NCI-H2196 (cell line): Measurements from ENCODE around the gene CLIP4.
"Not testable (repeated sequence)": the region's sequence is repeated elsewhere in the genome, so short reads cannot be mapped to it uniquely, and the experiment has no call there.

Experiments used
- DNase-seq: peaks from one replicate; lab custom pipeline; 2025; ENCODE audit not compliant: unreplicated experiment; lab: John Stamatoyannopoulos, UW

The CLIP4 gene

DNA sequence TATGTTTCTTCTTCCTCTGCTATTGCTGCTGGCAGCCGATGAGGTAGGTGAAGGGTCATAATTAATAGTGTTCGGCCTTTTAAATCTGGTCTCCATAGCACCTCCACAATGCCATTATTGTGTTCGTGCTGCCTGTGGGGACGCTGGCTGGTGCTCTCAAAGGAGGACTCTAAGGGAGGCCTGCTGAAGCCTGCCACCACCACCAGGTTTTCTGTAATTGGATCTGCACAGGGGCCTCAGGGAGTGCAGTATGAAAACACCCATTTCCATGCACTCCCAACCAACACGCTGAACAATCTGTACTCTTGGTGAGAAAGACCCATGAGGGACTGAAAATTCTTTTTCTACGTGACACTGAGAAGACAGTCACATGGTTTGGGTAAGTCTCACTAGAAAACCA is 17.6 kb upstream of the CLIP4 start:
- DNase-seq, result no peak

DNA sequence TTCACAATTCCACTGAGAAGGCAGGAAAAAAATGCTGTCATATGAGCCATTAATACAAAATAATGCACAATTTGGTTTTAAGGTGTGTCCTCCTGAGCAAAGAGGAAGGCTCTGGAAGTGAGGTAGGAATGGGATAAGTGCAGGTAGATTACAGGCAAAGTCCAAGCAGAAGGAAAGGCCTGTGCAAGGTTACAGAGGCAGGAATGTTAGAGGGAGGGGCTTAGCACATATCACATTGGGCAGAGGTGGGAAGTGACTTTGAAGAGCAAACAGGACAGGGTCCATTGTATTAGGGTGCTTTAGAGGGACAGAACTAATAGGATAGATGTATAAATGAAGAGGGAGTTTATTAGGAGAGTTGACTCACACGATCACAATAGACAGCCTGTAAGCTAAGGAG is 14.7 kb upstream of the CLIP4 start:
- no peak for DNase-seq

DNA sequence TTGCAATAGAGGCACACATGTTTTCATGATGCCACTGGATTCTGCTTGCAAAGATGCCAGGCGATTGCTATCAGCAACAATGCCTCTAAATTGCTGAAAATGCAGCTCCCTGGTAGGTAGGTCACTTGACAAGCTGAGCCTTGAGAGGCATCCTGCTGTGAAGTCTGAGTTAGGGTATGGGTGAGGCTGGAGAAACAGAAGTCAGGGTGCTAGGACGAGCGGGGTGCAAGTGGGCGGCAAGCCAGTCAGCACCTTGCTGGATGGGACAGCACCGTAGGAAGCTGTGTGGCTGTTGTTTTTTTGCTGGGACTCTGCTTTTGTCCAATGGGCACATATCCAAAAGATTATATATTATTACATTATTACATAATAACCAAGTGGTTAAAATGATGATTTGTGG is 10.5 kb upstream of the CLIP4 start:
- DNase-seq, result no peak

DNA sequence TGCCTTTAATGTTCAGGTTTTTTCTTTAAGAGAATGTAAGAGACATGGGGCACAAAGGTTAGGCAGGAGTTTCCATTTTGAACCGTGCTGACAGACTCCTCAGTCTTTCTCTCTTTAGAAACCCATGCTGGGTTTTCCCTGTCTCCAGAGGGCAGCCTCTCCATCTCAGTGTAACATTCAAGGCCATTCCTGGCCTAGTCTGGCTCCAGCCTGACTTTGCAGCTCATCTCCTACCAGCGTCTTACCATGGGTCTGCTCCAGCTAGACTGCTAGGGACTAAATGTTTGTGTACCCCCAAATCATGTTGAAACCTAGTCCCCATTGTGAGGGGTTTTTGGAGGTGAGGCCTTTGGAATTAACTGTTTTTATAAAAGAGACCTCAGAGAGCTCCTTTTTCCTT is 9.8 kb upstream of the CLIP4 start:
- no peak for DNase-seq

DNA sequence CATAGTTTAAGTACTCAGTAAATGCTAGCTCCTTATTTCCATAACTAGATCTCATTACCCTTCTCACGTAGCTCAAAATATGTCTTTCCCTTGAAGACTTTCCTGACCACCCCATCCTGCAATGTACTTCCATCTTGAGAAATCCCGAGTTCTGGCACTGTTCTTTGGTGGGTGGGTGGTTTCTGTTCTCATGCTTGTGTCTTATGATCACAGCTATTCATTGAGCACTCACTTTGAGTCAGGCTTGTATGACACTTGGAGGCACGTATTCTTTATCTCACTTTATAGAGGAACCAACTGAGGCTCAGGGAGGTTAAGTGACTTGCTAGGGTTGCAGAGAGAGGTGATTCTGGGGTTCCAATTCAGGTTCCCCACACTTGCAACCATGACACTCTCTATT is 9.0 kb upstream of the CLIP4 start:
- DNase-seq, result no peak

DNA sequence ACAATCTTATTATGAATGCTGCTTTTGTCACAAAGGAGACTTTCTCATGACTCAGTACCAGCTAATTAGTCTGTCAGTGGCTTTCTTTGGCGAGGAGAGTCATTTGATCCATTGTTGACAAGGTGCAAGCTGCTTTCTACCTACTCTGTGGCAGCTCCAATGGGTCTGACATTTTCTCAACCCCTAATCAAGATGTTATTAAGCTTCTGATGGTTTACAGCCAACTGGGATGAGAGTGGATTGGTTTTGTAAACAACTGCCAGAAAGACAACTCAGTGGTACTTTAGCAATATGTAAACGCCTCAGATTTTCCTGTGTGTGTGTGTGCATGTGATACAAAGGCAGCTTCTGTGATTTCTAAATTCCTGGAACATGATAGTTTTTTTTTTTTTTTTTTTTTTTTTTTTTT is 8.2 kb upstream of the CLIP4 start:
- no peak for DNase-seq

DNA sequence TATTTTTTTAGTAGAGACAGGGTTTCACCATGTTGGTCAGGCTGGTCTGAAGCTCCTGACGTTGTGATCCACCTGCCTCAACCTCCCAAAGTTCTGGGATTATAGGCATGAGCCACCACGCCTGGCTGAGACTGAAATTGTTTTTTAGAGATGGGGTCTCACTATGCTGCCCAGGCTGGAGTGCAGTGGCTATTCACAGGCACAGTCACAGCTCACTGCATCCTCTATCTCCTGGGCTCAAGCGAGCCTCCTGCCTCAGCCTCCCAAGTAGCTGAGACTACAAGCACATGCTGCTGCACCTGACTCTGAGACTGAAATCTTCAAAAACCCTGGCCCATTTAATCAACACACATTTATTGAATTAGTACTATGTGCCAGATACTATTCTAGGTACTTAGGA is 7.7 kb upstream of the CLIP4 start:
- not testable (repeated sequence) for DNase-seq

DNA sequence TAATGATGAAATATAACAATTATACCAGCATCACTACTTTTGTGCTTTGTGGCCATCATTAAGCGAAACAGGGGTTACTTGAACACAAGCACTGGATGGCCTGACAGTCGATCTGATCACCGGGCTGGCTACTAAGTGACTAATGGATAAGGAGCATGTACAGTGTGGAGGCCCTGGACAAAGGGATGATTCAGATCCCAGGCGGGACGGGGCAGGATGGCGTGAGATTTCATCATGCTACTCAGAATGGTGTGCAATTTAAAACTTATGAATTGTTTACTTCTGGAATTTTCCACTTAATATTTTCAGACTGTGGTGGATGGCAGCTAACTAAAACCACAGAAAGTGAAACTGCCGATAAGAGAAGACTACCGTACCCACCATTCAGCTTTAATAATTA is 7.0 kb upstream of the CLIP4 start:
- DNase-seq, result no peak

DNA sequence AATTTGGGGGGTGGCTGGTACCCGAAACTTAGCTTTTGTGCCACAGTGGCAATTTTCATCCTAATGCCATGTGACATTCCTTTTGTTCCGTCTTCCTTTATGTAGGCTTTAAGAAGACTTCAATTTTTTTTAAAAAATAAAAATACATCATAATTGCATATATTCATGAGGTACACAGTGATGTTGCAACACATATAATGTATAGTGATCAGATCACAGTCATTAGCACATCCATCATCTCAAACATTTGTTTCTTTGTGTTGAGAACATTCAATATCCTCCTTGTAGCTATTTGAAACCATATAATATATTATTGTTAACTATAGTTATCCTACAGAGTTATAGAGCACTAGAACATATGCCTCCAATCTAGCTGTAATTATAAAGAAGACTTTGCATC is 6.0 kb upstream of the CLIP4 start:
- no peak for DNase-seq

DNA sequence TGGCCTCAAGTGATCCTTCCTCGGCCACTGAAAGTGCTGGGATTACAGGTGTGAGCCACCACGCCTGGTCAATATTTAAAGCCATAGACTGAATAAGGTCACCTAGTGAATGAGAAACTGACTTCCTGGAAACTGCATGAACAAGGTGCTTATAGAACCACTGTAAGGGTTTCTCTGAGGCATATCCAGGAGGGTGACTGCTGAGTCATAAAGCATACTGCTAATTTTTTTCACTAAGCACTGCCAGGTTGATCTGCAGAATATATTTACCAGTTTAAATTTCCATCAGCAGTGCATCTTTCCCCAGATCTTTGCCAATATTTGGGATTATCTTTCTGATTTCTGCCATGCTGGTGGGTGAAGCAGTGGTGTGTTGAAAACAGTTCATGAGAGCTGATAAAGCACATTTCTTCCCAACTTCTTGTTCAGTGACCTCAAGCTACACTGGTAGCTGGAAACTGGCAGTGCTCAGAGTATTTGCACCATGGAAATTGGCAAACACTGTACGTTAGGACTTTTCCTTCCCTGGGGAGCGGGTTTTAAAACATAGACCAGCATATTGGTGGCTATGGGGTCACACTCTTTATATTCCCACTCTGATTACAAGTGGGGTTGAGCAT is 4.2 kb upstream of the CLIP4 start:
- no peak for DNase-seq

DNA sequence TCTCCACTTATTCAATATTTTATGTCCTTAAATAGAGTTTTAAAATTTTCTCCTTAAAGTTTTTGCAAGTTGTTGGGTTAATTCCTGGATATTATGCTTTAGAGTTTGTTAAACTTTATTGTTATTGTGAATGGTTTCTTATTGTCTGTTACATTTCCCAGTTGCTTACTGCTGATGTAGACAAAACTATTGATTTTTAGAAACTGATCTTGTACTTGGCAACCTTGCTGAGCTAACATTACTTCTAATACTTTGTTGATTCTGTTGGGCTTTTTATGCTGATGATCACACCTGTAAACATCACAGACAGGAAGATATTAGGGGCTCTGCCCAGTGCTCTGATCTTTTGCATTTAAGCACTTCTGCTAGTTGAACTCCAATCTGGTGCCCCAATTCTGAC is 2.8 kb upstream of the CLIP4 start:
- no peak for DNase-seq

DNA sequence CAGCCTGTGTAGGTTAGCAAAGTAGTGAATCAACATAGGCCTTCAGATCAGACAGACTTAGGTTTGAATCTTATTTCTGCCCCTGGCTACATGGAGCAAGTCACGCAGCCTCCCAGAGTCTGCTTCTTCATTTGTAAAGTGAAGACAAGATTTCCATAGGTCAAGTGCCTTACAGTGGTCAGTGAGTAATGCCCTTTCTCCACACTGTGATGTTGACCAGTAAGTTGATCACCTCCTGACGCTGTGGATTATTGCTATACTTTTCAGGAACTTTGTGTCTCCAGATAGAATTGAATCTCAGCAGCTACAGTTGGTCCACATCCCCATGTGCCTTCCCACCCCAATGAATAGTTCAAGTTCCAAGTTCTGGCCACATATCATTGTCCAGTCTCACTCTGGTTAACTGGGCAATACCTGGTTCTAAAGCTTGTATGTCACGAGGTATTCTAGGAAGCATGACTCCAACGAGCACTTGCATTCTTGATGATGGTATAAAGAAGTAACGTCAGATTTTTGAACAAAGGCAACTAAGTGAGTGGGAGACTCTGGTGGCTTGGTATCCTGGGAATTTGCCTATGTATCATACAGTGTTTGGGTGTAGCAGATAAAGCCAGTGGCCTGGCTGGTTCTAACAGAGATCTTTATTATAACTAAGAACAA is 2.1 kb upstream of the CLIP4 start:
- no peak for DNase-seq

DNA sequence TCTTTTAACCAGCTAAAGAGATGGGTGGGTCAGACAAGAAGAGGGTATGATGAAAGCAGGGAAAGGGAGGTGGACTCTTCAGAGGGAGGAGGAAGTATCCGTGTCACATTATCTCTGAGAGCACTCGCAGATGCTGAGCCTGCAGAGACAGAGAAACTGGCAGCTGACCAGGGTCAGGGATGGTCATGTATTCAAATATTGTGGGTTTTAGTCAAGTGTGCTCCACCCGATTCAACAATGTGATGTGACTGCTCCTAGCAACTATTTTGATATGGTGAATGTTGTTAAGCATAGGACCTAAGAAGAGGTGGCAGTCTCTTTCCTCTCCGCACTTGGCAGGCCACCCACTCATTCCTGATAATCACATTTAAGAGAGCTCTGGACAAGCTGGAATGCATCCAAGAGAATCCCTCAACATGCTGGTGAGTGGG is 1.3 kb upstream of the CLIP4 start:
- peak; percentile 23 for DNase-seq

DNA sequence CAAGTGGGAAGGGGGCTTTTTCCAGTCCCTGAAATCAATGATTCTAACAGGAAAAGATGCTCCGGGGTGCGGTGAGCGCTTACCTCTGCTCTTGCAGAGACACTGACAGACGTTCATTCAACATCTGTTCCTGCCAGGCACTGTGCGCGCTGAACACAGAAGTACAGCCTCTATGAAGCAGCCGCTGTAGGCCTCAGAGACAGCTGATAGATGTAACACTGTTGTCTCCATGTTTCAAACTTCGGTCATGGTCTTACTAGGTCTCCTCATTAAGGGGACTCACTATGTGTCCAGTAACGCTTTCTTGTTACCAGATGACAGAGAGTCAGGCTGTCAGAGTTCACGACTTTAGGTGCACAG is 649 bp upstream of the CLIP4 start:
- DNase-seq, result no peak

DNA sequence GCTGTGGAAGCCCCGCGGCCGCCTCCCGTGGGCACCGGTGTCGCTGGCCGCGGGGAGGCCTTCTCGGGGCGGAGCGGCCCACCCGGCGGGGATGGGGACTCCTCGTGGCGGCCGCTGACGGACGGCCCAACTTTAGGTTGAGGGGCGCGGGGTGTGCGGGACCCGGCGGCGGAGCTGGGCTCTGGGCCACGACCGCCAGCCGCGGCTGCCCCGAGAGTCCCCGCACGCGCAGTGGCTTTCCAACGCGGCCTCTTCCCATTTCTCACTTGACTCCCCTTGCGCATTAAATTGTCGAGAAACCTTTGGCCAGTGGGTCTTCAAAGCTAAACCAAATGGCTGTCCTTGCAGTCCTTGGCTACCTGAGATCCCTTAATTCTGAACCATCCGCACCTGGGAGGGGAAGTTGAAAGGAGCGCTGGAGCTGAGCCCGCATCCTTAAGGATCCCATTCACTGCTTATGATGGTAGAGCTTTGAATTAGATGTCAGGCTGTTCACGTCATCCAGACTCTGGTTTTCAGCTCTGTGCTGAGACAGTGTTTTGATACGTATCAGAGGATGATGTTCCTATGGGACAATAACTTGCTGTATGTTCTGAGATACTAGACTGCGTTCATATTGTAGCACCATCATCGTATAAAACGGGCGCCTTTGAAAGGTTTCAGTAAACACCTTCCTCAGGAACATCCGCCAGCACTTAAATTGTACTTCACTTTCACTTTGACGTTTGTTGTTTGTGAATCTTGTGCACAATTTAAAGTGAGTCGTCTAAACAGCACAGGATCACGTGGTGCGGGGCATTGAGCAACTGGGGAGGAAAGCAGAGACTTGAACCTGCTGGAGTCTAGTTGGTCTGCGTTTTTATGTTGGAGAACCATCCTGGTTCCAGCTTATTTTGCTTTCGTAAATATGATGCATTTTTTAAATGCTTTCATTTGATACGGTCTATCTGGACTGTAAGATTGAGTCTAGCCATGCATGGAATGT is 874 bp downstream of the CLIP4 start:
- no peak for DNase-seq

DNA sequence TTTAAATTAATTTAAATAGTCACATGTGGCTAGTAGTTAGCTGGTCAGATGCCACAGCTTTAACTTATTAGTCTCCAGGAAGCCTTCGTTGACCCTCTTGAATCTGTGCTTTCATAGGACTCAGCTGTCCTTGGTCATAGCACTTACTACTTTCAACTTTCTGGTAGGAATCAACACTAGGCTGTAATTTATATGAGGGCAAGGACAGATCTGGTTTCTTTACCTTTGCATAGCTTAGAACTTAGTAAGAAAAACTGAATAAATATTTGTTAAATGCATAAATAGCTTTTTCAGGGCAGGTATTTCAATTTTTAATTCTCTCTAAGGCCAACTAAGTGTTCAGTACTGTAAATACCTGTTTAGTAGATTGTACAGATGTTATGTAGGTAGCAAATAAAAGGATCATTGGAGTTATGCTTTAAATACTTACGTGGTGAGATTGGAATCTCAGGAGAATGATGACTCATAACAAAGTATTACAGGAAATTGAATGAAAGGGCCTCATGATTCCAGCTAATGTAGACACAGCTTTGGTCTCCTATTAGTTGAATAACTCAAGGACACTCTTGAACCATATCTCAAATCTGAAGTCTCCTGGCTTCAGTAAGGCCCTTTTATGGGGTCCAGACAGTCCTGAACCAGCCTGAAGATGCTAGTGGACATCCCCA is 2.6 kb downstream of the CLIP4 start:
- DNase-seq, result no peak

DNA sequence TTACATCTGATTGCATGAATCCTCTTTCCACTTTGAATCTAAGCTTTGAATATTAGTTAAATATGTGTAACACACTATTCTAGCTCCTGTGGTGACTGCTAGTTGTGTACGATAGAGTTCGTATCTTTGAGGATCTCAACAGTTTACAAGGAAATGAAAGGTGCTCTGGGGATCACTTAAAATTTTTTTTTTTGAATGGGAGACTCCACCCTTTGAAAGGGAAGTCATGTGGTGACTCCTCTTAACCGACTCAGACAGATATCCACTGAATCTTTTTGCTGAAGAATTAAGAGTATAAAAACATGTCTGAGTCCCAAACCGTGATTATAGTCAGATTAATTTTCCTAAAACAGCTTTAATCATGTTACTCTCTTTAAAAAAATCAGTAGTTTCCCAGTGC is 4.0 kb downstream of the CLIP4 start:
- no peak for DNase-seq

DNA sequence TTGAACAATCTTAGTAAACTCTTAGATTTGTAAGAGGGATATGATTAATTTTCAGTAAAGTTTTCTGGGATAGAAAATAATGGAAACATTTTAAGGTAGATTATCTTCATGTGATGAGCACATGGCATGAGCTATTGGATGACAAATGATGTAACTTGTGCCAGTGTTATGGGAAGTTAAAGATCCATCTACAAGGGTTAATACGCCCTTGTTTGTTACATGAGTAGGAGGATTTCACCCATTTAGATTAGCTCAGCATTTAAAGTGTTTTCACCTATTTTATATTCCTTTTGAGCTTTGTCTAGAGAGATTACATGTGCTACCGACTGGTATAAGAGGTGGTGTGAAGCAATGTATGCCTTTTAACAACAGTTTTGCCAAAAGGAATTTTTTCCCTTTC is 5.6 kb downstream of the CLIP4 start:
- no peak for DNase-seq

DNA sequence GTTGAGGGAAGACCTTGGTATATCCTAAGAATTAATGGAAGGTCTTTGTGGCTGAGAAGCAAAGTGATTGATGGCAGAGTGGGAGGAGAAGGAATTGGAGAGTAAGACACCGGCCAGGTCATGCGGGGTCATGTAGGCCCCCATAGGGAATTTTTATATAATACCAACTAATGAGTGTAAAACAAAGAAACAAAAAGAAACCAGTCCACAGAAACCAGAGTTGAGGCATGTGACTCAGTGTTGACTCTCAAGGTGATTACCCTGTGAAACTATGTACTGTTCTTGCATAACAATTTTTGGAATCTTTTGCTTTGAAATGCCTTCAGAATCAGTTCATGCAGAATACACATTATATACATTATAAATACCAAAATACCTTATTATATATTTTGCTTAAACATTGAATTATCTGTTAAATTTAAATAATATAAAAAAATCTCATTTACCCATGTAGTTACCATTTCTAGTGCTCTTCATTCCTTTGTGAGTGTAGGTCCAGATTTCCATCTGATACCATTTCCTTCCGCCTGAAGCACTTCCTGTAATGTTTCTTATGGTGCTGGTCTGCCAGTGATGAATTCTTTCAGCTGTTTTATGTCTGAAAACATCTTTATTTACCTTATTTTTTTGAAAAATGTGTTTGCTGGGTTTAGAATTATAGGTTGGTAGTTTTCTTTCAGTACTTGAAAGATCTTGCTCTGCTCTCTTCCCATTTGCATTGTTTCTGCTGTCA is 8.6 kb downstream of the CLIP4 start:
- no peak for DNase-seq

DNA sequence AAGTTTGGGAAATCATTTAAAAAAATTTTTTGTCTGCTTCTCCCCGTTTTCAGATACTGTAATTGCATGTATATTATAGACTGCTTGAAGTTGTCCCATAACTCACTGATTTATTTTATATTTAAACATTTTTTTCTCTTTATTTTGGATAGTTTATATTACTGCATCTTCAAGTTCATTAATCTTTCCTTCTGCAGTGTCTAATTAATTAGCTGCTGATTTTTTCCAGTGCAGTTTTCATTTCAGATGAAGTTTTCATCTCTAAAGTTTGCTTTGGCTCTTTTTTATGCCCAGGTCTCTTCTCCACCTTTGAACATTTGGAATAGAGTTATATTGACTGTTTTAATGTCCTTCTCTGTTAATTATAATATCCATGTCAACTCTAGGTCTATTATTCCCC is 9.3 kb downstream of the CLIP4 start:
- DNase-seq, result no peak
